HG02759 (cell line): ENCODE measurements around the gene PEX26.
"Not testable (repeated sequence)": the region's sequence is repeated elsewhere in the genome, so short reads cannot be mapped to it uniquely, and the experiment has no call there.

Experiments
- ATAC-seq: cut with Tn5 transposase; IDR thresholded peaks from one replicate; pipeline ENCODE4 v1.9.1; 2021; ENCODE audit warnings: mild to moderate bottlenecking, moderate library complexity; ENCODE audit not compliant: unreplicated experiment

The PEX26 gene

DNA sequence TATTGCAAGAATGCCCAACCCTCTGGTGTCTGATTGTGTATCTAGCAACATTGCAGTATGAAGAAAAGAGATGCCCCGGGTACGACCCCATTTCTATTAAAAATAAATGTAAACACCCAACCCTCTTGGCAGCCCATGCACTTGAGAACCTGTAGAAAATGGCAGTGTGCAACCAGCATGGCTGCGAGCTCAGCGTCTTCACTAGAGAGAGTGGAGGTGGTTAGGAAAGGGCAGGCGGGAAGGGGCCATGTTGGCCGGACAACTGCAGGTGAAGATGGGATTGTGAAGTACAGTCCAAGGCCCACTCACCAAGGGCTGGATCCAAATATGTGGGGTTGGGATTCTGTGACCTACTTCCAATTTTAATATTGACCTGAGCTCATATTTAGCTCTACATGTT is 15.9 kb downstream of the PEX26 start:
- ATAC-seq, result no peak

DNA sequence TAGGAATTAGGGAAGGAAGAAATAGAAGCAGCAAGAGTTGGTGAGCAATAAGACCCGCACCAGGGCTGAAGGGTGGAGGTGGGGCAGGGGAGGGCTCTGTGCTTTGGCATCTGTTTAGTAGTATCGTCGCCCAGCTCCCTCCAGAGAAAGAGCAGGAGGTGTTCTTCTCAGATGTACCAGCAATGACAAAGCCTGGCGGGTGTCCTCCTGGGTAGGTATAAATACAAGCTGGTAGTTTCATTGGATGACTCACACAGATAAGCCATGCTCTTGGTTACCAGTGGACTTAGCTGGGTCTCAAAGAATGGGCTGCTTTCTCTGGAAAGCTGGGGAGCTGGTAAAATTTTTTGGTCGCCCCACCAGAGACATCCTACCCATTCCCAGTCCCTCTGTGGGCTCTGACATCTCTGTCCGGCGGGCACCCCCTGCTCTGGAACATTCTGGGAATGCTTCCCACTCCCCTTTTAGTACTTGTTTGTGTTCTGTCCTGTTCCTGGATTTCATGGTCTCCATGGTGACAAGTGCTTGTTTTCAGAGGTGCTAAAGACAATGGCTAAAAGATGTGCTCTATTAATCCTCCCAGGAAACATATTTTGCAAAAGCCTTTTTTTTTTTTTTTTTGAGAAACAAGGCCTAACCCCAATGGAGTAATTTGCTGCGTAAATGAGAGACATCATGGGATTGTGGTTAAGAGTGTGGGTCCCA is 17.5 kb downstream of the PEX26 start:
- ATAC-seq, result no peak

DNA sequence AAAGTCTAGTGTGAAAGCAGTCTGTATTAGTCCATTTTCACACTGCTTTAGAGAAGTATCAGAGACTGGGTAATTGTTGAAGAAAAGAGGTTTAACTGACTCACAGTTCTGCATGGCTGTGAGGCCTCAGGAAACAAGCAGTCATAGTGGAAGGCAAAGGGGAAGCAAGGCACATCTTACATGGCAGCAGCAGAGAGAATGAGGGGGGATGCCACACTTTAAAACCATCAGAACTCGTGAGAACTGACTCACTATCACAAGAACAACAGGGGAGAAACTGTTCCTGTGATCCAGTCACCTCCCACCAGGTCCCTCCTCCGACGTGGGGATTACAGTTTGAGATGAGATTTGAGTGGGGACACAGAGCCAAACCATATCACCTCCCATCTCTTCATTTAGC is 19.0 kb downstream of the PEX26 start:
- ATAC-seq, result no peak

DNA sequence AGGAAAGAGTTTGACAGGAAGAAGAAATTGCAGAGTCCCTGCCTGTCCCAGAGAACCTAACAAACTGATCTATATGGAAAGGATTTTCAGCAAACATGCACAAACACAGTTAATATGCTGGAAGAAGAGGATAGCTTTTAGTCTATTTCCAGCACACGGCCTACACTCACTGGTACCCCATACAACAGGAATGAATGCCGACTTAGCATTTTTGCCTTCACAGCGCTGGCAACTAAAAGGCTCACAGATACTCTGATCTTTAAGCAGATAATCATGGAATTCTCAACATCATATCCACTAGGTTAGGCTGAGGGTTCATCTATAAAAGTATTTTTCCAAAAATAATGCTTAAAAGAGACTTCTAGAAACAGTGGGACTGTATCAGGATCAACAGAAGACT is 23.0 kb downstream of the PEX26 start:
- no peak for ATAC-seq

DNA sequence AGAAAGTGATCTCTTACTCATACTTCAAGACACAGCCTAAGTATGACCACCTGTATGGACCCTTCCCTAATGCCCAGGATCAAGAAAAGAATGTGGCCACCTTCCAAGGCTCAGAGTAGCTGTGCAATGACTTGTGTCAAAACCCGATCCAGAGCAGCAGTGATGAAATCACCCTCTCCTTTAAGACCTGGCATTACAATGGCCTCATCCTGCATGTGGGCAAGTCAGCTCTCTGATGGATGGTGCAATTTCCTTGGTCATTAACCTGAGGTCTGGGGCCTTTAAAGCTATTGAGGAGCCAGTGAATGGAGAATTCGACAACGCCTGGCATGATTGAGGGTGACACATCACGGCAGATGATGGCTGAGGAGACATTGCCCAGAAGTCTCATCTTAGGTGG is 23.7 kb downstream of the PEX26 start:
- no peak for ATAC-seq

DNA sequence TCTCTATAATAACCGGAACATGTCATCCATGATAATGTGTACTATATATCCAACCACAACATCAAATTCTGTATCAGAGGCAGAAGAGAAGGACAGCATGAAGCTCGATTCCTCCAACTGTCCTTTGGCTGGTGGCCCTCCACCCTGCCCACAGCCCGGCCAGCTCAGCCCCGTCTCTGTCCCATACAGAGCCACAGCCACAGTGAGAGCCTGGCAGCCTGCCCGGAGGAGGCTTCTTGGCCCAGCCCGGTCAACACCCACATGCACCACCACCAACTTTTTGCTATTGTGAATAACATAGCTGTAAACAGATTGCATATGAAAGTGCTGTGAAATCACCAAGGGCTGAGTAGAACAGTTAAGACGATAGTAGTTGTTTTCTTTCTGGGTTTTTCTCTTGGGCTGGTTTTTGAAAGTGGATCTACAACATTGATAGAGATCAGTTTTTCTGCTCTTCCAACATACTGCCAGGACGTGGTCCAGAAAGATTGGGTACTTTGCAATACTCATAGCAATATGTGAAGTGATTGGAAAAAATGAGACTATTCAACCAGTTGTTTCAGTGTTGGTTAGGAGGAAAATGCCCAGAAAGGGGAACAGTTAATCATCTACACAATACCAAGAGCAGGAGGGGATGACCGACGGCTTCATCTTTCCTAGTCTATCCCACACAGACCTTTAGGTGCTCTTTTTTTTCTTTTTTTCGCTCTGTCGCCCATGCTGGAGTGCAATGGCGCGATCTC is 25.9 kb downstream of the PEX26 start:
- ATAC-seq, result no peak

DNA sequence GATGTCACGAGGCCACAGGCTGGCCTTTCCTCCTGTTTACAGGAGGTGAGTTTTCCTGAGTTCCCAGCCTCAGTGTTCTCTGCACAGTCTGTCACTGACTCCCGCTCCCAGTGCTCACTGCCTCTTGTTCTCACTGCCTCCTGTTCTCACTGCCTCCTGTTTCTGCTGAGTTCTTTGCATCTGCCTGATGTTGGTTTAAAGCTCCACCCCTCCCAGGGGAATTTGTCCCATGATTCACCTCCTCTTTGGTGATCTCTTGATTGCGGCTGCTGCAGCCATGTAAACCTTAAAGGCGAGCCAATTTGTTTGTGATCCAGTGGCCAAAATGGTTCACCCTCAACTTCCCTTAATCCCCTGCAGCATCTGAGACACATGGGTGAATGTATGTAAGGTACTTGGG is 26.8 kb downstream of the PEX26 start:
- no peak for ATAC-seq

DNA sequence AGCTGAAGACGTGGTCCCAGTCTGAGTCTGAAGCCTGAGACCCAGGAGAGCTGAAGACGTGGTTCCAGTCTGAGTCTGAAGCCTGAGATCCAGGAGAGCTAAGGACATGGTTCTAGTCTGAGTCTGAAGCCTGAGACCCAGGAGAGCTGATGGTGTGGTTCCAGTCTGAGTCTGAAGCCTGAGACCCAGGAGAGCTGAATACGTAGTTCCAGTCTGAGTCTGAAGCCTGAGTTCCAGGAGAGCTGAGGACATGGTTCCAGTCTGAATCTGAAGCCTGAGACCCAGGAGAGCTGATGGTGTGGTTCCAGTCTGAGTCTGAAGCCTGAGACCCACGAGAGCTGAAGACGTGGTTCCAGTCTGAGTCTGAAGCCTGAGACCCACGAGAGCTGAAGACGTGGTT is 28.2 kb downstream of the PEX26 start:
- not testable (repeated sequence) for ATAC-seq

DNA sequence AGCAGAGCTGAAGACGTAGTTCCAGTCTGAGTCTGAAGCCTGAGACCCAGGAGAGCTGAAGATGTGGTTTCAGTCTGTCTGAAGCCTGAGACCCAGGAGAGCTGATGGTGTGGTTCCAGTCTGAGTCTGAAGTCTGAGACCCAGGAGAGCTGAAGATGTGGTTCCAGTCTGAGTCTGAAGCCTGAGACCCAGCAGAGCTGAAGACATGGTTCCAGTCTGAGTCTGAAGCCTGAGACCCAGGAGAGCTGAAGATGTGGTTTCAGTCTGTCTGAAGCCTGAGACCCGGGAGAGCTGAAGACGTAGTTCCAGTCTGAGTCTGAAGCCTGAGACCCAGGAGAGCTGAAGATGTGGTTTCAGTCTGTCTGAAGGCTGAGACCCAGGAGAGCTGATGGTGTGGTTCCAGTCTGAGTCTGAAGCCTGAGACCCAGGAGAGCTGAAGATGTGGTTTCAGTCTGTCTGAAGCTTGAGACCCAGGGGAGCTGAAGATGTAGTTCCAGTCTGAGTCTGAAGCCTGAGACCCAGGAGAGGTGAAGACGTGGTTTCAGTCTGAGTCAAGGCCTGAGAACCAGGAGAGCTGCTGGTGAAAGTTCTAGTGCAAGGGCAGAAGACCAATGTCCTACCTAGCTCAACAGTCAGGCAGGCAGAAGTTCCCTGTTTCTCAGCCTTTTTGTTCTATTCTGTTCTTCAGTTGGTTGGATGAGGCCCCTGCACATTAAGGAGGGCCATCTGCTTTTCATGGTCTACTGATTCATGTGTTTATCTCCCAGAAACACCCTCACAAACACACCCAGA is 29.0 kb downstream of the PEX26 start:
- ATAC-seq, result not testable (repeated sequence)

DNA sequence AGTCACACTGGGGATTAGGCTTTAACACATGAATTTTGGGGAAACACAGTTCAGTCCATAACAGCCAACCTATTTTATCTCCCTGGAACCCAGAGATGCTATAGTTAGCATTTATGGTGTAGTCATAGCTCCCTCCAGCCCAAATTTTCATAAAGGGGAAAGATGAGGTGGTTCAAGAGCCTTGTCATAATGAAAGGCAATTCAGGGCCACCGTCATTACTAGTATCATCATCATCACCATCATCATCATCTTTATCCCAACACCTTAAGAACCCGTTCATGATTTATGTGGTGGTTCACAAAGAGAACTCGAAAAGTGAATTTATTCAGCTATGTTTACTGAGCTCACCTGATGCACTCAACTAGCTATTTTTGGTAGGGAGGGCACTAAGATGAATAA is 30.4 kb downstream of the PEX26 start:
- no peak for ATAC-seq

DNA sequence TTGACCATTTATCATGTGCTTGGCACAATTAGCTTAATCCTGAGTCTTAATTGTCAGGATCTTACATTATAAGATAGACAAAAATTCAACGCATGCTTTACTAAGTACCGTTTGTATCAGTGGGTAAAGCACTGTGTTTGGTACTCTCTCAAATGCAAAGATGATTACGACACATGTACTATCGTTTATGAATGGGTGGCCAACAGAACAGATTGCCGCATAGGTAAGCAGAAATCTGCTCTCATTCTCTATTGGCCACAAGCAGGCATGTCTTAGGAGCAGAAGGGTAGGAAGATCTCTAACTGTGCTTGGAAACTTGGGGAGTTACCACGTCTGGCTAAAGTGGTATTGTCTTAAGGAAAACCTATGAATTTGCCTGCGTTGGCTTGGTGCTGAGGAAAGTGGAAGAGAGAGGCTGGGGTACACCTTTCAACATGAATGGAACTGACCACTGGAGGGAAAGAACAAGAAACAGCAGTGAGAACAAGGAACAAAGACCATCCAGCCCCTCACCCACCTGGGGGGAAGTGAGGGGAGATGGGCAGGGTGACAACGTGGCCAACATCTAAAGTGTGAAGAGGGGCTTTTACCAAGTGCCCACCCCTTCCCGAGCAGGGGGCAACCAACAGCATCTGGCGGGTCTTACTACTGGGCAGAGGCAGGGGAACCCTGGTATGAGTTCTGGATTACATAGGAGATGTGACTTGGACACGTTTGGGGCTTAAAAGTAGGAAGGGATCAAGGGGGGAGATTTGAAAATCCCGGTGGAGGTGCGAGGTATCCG is 31.8 kb downstream of the PEX26 start:
- ATAC-seq, result no peak

DNA sequence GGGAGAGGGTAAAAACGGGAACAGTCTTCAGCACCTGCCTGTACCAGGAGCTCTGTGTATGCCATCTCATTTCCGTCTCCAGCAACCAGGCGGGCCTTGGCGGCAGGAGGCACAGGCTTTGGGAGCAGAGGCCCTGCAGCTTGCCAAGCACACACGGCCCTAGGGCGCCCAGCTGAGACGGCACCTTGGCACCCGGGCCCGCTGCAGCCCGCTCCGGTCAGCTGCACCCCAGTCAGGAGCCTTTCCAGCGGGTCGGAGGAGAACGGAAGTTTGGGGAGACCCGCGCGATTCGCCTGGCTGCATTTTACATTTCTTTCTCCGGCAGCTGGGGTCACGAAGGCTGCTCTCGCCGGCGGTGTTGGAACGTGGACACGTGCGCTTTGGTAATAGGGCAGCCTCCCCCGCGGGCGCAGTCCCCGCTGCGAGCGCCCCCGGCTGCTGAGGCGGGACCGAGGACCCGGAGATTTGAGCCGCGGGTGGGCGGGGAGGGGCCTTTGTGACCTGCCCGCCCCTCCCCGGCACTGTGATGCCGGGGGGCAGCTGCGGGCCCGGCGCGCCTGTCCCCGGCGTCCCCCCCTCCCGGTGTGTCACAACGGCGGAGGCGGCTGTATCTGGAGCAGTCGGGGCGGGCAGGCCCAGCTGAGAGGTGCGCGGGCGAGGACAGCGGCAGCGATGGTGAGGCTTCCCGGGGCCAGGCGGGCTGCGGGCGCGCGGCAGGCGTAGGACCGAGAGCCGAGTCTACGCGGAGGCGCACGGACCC is 32.6 kb downstream of the PEX26 start, which contains the start of gene TUBA8:
Gene TUBA8 (plus strand): TSS at position 616 of the 760 bp plus-strand sequence. CDS start 57 bp downstream, at position 673.
- no peak for ATAC-seq

DNA sequence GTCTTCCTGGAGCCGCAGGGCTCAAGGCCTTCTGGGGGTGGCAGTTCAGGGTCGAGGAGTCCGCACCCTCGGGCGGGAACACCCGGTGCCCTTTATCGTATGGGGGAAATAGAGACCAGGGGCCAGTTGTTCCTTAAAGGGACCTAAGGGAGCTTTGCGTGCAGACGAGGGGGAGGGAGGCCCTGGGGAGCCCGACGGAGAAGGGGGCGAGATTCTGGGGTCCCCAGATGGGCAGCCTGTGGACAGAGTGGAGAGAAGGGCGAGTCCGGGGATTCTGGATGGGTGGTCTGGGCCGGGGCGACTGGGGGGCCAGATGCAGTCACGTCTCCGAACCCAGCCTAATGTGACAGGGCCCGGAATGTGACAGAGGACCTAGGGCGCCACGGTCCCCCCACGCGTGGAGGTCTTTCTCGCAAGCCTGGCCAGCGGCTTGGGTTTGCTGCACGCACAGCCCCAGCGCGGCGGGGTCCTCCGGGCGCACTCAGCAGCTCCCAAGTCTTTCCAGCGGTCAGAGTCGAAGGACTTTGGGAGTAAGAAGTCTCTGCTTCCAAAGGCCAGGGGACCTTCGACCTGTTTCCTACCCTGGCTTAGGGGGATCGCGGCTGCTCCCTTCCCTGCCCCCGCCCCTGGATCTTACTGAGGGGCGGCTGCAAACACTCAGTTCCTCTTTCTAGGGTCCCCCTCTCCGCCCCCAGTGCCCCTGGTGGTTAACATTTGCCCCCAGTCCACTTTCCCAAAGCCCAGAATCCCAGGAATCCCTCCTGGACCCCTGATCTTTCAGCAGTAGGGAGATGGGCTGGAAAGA is 33.4 kb downstream of the PEX26 start:
- no peak for ATAC-seq

DNA sequence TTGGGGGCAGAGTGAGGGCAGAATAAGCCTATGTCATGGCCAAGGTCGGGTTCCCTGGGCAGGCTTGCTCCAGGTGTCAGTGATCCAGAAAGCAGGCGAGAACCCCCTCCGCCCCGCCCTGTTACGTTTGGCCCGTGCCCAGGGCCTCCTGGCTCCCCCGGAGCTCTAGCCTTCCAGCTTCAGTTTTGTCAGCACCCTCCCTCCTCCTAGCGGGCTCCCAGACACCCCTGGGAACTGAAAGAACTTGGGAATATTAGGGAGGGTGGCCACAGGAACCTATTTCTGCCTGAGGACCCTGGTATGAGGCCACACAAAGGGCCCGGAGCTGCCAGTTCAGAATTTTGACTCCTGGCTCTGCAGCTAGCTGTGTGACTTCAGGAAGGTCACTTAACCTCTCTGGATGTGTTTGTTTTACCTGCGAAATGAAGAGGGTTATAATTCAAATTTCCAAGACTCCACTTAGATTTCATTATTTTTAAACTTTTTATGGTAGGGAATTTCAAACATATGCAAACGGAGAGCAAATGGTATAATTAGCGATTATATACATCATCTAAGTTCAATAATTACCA is 34.1 kb downstream of the PEX26 start:
- ATAC-seq, result no peak

DNA sequence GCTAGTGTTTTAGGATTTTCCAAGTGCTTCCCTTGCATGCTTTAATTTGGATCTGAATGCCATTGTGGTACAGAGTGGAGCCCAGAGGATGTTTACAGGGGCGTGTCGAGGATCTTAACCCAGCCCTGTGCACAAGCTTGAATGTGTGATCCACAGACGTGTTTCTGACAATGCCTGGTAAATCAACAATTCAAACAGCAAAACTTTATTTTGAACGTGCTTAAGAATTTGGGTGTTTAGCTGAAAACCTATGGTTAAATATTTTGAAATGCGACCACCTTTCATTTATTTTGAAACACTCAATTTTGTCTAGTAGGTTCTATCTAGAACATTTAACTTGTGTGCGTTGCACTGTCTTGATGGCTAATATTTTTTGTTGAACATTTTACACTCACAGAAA is 34.6 kb downstream of the PEX26 start:
- no peak for ATAC-seq

DNA sequence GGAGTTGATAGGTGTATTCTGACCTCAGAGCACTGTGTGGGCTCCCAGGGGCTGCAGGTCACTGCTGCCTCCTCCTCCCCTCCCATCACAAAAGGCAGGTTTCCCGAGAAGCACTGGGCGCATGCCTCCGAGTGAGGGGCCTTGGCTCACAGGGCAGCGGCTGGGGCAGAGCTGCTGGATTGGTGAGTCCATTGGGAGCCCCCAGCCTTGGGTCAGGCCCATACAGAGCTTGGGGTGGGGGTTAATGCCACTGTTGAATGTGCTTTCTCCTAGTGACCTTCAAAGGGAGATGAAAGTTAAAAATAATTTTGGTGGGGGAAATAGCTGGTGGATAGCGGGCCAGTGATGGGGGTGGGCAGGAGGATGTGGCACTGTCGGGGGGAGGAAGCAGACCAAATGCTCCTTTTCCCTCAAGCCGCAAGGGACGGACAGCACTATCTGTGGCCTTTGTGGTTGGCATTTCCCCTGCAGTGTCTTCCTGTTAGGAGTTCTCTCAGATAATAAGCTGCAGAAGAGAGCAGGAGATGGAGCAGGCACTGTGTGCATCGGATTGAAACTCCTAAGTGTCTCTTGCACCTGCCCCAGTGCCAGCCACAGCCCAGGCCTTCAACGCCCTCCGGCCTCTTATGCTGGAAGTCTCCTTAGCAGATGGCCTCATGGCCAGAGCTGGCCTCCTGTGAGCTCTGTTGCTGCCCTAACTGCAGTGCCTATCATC is 36.0 kb downstream of the PEX26 start:
- no peak for ATAC-seq

DNA sequence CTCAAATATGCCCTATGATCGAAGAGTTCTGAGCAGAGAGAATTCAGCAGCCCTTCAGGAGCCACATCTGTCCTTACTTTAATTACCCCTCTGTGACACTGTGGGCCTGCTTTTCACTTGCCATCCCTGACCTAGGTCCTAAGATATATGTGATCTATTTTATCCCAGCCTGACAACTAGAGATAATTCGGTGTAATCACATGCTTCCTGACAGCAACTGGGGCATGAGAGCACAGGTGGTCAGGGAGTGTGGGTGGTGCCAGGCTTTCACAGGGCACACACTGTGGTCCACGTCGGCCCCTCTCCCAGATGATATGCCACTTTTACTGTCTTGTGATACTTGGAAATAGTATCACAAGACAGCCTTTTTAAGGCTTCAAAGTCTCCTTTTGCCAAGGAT is 36.7 kb downstream of the PEX26 start:
- no peak for ATAC-seq

DNA sequence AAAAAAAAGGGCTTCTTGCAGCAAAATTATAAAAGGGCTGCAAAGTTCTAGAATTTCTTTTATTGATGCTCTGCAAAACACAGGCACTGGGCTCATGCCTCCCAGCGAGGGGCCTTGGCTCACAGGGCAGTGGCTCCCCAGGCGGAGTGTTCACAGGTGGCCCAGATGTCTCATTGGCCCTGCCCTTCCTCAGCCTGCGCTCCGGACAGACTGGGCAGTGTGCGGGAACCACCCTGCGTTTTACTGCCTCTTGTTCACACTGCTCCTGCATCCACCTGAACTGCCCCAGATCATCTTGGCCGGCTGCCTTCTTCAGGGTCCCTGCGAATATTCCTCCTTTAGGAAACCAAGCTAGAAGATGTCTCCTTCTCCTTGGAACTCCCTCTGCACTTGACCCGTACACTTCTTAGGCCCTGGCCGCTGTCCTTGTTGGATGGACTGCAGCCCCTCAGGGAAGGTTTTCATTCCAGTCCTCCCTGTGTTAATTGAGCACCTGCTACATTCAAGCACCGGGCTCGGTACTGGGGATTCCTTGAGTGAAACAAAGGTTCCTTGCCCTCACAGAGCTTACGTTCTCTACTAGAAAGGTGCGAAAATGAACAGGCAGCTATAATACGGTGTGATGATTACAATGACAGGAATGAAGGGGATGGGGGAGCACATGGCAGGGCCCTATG is 37.3 kb downstream of the PEX26 start:
- no peak for ATAC-seq
